Measurements from ENCODE around the gene ZSCAN31.

DNA sequence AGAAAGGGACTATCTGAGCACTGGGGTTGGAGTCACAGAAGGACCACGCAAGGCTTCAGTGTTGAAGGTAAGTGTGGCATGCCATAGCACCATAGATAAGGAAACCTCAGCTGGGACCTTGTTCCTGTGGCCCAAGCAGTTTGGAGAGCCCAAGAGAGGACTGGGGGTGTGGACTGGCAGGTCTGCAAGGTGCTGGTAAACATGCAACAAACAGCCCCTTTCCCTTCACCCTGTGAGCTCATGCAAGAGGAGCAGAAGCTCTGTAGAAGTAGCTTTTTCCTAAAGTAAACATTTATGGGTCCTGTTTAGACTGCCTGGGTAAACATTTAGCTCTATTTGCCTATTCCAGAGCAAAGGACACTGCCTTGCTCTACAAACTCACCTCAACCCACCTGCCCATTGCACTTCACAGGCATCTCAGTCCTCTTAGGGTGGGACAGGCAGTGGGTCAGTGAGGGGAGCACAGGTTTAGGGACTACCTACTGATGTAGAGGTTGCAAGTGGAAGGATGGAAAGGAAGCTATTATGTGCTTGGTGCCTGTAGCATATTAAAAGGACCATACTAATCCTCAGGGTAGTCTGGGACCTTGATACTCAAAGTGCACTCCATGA lies 12.0 kb downstream of the ZSCAN31 start:
- no peak for TF ChIP-seq YY1 (IDR thresholded peaks at IDR 0.05; ENCODE audit: low read depth)
- TF ChIP-seq, protein P1, sequence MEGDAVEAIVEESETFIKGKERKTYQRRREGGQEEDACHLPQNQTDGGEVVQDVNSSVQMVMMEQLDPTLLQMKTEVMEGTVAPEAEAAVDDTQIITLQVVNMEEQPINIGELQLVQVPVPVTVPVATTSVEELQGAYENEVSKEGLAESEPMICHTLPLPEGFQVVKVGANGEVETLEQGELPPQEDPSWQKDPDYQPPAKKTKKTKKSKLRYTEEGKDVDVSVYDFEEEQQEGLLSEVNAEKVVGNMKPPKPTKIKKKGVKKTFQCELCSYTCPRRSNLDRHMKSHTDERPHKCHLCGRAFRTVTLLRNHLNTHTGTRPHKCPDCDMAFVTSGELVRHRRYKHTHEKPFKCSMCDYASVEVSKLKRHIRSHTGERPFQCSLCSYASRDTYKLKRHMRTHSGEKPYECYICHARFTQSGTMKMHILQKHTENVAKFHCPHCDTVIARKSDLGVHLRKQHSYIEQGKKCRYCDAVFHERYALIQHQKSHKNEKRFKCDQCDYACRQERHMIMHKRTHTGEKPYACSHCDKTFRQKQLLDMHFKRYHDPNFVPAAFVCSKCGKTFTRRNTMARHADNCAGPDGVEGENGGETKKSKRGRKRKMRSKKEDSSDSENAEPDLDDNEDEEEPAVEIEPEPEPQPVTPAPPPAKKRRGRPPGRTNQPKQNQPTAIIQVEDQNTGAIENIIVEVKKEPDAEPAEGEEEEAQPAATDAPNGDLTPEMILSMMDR (IDR thresholded peaks at IDR 0.05): no peak
- TF ChIP-seq NRF1 (IDR thresholded peaks at IDR 0.05; ENCODE audit: low read depth, low read length): no peak
- no peak for TF ChIP-seq POLR2AphosphoS5 (IDR thresholded peaks at IDR 0.05; ENCODE audit: low read depth, low read length)
- no peak for TF ChIP-seq GABPA (IDR thresholded peaks at IDR 0.05; ENCODE audit: low read depth)
- TF ChIP-seq, protein P2, sequence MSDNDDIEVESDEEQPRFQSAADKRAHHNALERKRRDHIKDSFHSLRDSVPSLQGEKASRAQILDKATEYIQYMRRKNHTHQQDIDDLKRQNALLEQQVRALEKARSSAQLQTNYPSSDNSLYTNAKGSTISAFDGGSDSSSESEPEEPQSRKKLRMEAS (IDR thresholded peaks at IDR 0.05; ENCODE audit: low read depth): no peak
- TF ChIP-seq FOSL2 (IDR thresholded peaks at IDR 0.05; ENCODE audit: borderline replicate concordance, low read depth): no peak
- no peak for TF ChIP-seq RAD21 (IDR thresholded peaks at IDR 0.05; ENCODE audit: low read length)
- TF ChIP-seq TAF1 (IDR thresholded peaks at IDR 0.05; ENCODE audit: borderline replicate concordance, low read depth, low read length): no peak
- no peak for TF ChIP-seq EZH2phosphoT487 (IDR thresholded peaks at IDR 0.05; ENCODE audit: borderline replicate concordance, low read depth)
- no peak for TF ChIP-seq ELF1 (IDR thresholded peaks at IDR 0.05)
